ENCODE data around the gene SLC25A21. TPM values are rescaled to one million over a fixed set of nuclear protein-coding genes. Genes with fewer than 3 reads are reported as not detected.

Gene SLC25A21
- polyA plus RNA-seq, 2 of the 4 experiments (the other 2 are of a cell fraction), result 0.68 to 1.4 TPM

DNA sequence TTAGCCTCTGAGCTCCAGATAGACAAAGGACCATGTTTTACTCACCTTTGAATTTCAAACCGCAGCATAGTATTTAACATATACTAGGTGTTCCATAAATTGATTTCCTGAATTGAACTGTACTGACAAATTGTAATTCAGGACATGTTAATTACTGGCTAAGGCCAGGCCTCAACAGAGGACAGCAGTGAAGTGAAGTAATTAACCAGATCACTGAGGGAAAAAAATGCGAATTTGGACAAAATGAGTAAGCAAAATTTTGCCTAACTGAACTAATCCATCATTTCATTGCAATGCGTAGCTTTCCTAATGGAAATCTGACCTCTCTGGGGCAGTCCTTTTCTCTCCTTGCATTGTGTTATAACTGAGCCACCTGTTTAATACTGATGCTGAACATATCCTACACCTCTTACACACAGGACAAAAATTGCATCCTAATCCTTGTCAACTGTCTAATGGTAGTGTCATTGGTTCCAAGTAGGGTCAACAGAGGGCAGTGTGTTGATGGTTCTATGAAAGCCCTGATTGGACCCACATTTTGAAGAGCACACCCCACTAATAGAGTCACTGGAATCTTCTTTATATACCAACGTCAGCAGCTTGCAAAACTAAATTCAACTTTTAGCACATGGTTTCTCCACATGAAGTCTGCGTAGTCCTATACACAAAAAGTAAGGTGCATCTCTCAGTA, 148.4 kb downstream of the SLC25A21 start (continued):
- peak; percentile 23; the same call in 2 of the 3 replicates for TF ChIP-seq CTCF (IDR thresholded peaks at IDR 0.05)

GRCh38 chr14:37021390-37021789, 151.0 kb downstream of the SLC25A21 start:
- ATAC-seq, result no peak
- ChIA-PET POLR2A (no interaction called here), CTCF (interaction anchor here (0.7 kb wide), 1 partner anchor 89 kb away, joined by 3 read pairs; no protein-coding TSS in a partner anchor)
- no peak for FAIRE-seq
- no peak overlapping the region for H3K27ac ChIP-seq
- no peak overlapping the region for H3K4me2 ChIP-seq
- H3K9me3 ChIP-seq, result no peaks in the 10 kb centered on the region
- TF ChIP-seq TFCP2L1 (CRISPR knock-in tag; IDR thresholded peaks at IDR 0.05) (no peak), MAX (IDR thresholded peaks at IDR 0.05) (no peak)
- TF ChIP-seq, protein P1, sequence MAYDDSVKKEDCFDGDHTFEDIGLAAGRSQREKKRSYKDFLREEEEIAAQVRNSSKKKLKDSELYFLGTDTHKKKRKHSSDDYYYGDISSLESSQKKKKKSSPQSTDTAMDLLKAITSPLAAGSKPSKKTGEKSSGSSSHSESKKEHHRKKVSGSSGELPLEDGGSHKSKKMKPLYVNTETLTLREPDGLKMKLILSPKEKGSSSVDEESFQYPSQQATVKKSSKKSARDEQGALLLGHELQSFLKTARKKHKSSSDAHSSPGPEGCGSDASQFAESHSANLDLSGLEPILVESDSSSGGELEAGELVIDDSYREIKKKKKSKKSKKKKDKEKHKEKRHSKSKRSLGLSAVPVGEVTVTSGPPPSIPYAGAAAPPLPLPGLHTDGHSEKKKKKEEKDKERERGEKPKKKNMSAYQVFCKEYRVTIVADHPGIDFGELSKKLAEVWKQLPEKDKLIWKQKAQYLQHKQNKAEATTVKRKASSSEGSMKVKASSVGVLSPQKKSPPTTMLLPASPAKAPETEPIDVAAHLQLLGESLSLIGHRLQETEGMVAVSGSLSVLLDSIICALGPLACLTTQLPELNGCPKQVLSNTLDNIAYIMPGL (CRISPR knock-in tag; IDR thresholded peaks at IDR 0.05; ENCODE audit: borderline replicate concordance), result no peak
- no peak overlapping the region for H3K4me3 ChIP-seq
- WGBS (ENCODE audit: missing lambda C conversion rate), result 89% methylated on average over 1 of the region's 1 CpG
- DNase-seq (ENCODE audit: low read depth in 1 of 2, low spot score in 1 of 2), result no peak
- no peaks in the 10 kb centered on the region for H3K4me1 ChIP-seq

DNA sequence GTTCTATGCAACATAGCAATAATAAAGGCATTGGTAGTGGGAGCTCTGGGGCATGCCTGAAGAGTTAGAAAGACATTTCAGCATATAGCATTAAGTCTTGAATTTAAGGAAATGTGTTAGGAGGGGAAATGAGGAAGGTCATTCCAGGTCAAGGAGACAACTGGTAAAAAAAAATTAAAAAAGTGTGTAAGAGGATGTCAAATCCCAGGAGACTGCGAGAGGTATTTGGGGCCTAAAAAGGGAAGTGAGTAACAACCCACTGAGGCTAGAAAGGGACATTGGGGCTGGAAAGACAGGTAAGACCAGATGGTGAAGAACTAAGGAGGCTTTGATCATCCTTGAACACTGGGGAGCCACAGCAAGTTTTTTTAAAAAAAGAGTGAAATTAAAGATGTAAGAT, 152.9 kb downstream of the SLC25A21 start:
- no peak for FAIRE-seq
- WGBS (ENCODE audit: missing lambda C conversion rate), result 89% methylated on average over 1 of the region's 1 CpG
- ATAC-seq, result no peak
- H3K27ac ChIP-seq, result no peak overlapping the region
- no peak overlapping the region for H3K4me2 ChIP-seq
- no peak overlapping the region for H3K4me3 ChIP-seq
- H3K4me1 ChIP-seq, result no peaks in the 10 kb centered on the region
- POLR2A ChIA-PET, result no interaction called here
- H3K9me3 ChIP-seq, result no peaks in the 10 kb centered on the region
- no peak for DNase-seq (ENCODE audit: low read depth in 1 of 2, low spot score in 1 of 2)
- TF ChIP-seq, protein P2, sequence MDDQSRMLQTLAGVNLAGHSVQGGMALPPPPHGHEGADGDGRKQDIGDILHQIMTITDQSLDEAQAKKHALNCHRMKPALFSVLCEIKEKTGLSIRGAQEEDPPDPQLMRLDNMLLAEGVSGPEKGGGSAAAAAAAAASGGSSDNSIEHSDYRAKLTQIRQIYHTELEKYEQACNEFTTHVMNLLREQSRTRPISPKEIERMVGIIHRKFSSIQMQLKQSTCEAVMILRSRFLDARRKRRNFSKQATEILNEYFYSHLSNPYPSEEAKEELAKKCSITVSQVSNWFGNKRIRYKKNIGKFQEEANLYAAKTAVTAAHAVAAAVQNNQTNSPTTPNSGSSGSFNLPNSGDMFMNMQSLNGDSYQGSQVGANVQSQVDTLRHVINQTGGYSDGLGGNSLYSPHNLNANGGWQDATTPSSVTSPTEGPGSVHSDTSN (IDR thresholded peaks at IDR 0.05), result no peak
- TF ChIP-seq POLR2AphosphoS2 (conservative IDR thresholded peaks at IDR 0.05; ENCODE audit: low read length) (no peak), CBX2 (IDR thresholded peaks at IDR 0.05; ENCODE audit: borderline replicate concordance, low read depth) (no peak)
- CTCF ChIA-PET, result interaction anchor here (0.6 to 0.8 kb wide), 2 partner anchors 10 to 53 kb away, joined by 3 read pairs; no protein-coding TSS in a partner anchor

- ChIA-PET POLR2A (no interaction called here), CTCF (interaction anchor here (0.6 to 0.8 kb wide), 2 partner anchors 10 to 54 kb away, joined by 3 read pairs; no protein-coding TSS in a partner anchor)
- no peak overlapping the region for H3K4me3 ChIP-seq
- no peak for ATAC-seq
- H3K27ac ChIP-seq, result no peak overlapping the region
- H3K9me3 ChIP-seq, result no peaks in the 10 kb centered on the region
- no peaks in the 10 kb centered on the region for H3K4me1 ChIP-seq
- no peak for FAIRE-seq
- no peak overlapping the region for H3K4me2 ChIP-seq
- no peak for DNase-seq (ENCODE audit: low read depth in 1 of 2, low spot score in 1 of 2)
- WGBS (ENCODE audit: missing lambda C conversion rate), result 74% methylated on average over 3 of the region's 3 CpGs
- TF ChIP-seq RARB (CRISPR knock-in tag; IDR thresholded peaks at IDR 0.05) (no peak), HDAC2 (IDR thresholded peaks at IDR 0.05) (no peak), KDM5A (IDR thresholded peaks at IDR 0.05) (no peak), SMC3 (IDR thresholded peaks at IDR 0.05) (no peak), HEYL (CRISPR knock-in tag; IDR thresholded peaks at IDR 0.05) (no peak), JUNB (IDR thresholded peaks at IDR 0.05) (no peak), HOXB5 (CRISPR knock-in tag; IDR thresholded peaks at IDR 0.05) (no peak), JUN (IDR thresholded peaks at IDR 0.05) (no peak), CHD2 (IDR thresholded peaks at IDR 0.05; ENCODE audit: low read length, partially characterized antibody) (no peak), SREBF2 (IDR thresholded peaks at IDR 0.05) (no peak), KDM1A (IDR thresholded peaks at IDR 0.05; ENCODE audit: low read depth) (no peak), TP53 (CRISPR knock-in tag; IDR thresholded peaks at IDR 0.05) (no peak), RNF2 (IDR thresholded peaks at IDR 0.05; ENCODE audit: borderline replicate concordance, low read depth) (no peak)
- TF ChIP-seq, protein P3, sequence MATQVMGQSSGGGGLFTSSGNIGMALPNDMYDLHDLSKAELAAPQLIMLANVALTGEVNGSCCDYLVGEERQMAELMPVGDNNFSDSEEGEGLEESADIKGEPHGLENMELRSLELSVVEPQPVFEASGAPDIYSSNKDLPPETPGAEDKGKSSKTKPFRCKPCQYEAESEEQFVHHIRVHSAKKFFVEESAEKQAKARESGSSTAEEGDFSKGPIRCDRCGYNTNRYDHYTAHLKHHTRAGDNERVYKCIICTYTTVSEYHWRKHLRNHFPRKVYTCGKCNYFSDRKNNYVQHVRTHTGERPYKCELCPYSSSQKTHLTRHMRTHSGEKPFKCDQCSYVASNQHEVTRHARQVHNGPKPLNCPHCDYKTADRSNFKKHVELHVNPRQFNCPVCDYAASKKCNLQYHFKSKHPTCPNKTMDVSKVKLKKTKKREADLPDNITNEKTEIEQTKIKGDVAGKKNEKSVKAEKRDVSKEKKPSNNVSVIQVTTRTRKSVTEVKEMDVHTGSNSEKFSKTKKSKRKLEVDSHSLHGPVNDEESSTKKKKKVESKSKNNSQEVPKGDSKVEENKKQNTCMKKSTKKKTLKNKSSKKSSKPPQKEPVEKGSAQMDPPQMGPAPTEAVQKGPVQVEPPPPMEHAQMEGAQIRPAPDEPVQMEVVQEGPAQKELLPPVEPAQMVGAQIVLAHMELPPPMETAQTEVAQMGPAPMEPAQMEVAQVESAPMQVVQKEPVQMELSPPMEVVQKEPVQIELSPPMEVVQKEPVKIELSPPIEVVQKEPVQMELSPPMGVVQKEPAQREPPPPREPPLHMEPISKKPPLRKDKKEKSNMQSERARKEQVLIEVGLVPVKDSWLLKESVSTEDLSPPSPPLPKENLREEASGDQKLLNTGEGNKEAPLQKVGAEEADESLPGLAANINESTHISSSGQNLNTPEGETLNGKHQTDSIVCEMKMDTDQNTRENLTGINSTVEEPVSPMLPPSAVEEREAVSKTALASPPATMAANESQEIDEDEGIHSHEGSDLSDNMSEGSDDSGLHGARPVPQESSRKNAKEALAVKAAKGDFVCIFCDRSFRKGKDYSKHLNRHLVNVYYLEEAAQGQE (IDR thresholded peaks at IDR 0.05), result no peak
- TF ChIP-seq, protein P4, sequence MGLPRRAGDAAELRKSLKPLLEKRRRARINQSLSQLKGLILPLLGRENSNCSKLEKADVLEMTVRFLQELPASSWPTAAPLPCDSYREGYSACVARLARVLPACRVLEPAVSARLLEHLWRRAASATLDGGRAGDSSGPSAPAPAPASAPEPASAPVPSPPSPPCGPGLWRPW (IDR thresholded peaks at IDR 0.05), result no peak
Observed at GRCh38 chr14:37018571-37019240, 153.7 kb downstream of the SLC25A21 start.
